Measurements from ENCODE around the gene CCDC190. TPM values are rescaled to one million over a fixed set of nuclear protein-coding genes. Genes with fewer than 3 reads are reported as not detected.

CCDC190 gene
- total and polyA plus RNA-seq, 4 donors, result 2.4 to 4.7 (median 2.8) TPM

DNA sequence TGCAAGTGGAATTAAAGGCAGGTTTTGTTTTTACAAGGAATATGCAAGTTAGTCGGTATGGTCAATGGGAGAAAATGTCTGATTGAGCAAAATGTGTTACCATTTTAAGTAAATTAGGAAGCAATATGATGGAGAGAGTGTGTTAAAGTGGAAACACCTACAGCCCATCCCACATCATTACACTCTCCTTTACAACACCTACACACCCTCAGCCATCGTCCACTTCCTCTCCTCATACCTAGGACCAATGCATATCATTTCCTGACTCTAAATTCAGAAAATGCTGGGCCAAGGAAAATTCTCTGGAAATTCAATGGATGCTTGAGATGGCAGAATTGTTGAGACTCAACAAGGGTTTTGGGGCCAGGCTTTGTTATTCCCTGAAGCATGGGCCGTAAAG is 16.4 kb upstream of the CCDC190 start:
- Histone ChIP-seq H3K9ac (ENCODE audit: insufficient read depth in 1 of 2, low read length in 2 of 2) (no peak overlapping the region), H3K9me3 (ENCODE audit: control insufficient read depth in 4 of 4, insufficient read depth in 3 of 4, low read length in 3 of 4) (no peaks in the 10 kb centered on the region)
- ATAC-seq (ENCODE audit: insufficient read depth, low FRiP score), result no peak

DNA sequence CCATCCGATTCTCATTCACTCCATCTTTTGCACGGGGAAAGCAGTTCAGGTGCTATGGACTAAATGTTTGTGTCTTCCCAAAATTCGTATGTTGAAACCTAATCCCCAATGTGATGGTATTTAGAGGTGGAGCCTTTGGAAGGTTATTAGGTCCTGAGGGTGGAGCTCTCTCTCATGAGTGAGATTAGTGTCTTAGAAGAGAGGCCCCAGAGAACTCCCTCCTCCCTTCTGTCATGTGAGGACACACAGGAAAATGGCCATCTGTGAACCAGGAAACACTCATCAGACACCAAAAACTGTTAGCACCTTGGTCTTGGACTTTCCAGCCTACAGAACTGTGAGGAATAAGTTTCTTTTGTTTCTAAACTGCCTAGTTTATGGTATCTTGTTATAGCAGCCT is 15.8 kb upstream of the CCDC190 start:
- Histone ChIP-seq H3K27ac (ENCODE audit: low read depth in 1 of 2, low read length in 1 of 2) (no peak overlapping the region), H3K27me3 (ENCODE audit: control insufficient read depth in 3 of 3, insufficient read depth in 3 of 3, low read length in 2 of 3) (no peaks in the 10 kb centered on the region), H3K4me3 (no peak overlapping the region), H3K9ac (ENCODE audit: insufficient read depth in 1 of 2, low read length in 2 of 2) (no peak overlapping the region), H3K36me3 (ENCODE audit: control insufficient read depth in 4 of 4, insufficient read depth in 4 of 4, low read length in 4 of 4) (no peaks in the 10 kb centered on the region), H3K4me1 (ENCODE audit: control insufficient read depth in 5 of 5, insufficient read depth in 5 of 5, low read length in 5 of 5) (no peaks in the 10 kb centered on the region), H3K9me3 (ENCODE audit: control insufficient read depth in 4 of 4, insufficient read depth in 3 of 4, low read length in 3 of 4) (no peaks in the 10 kb centered on the region)
- ATAC-seq (ENCODE audit: insufficient read depth, low FRiP score), result no peak
- WGBS, 2 donors, result 58 to 63% methylated on average over 3 of the region's 3 CpGs
- no peak for DNase-seq
- TF ChIP-seq, protein P1, sequence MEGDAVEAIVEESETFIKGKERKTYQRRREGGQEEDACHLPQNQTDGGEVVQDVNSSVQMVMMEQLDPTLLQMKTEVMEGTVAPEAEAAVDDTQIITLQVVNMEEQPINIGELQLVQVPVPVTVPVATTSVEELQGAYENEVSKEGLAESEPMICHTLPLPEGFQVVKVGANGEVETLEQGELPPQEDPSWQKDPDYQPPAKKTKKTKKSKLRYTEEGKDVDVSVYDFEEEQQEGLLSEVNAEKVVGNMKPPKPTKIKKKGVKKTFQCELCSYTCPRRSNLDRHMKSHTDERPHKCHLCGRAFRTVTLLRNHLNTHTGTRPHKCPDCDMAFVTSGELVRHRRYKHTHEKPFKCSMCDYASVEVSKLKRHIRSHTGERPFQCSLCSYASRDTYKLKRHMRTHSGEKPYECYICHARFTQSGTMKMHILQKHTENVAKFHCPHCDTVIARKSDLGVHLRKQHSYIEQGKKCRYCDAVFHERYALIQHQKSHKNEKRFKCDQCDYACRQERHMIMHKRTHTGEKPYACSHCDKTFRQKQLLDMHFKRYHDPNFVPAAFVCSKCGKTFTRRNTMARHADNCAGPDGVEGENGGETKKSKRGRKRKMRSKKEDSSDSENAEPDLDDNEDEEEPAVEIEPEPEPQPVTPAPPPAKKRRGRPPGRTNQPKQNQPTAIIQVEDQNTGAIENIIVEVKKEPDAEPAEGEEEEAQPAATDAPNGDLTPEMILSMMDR (IDR thresholded peaks at IDR 0.05; ENCODE audit: control extremely low read depth, extremely low read depth), result no peak

More for the DNA sequence above, 16.4 kb upstream of the CCDC190 start:
- Histone ChIP-seq H3K4me1 (ENCODE audit: control insufficient read depth in 5 of 5, insufficient read depth in 5 of 5, low read length in 5 of 5) (no peaks in the 10 kb centered on the region), H3K36me3 (ENCODE audit: control insufficient read depth in 4 of 4, insufficient read depth in 4 of 4, low read length in 4 of 4) (no peaks in the 10 kb centered on the region), H3K4me3 (no peak overlapping the region), H3K27ac (ENCODE audit: low read depth in 1 of 2, low read length in 1 of 2) (no peak overlapping the region), H3K27me3 (ENCODE audit: control insufficient read depth in 3 of 3, insufficient read depth in 3 of 3, low read length in 2 of 3) (no peaks in the 10 kb centered on the region)
- no peak for DNase-seq
- WGBS, 2 donors, result 84 to 89% methylated on average over 3 of the region's 3 CpGs
- TF ChIP-seq, protein P1 (IDR thresholded peaks at IDR 0.05; ENCODE audit: control extremely low read depth, extremely low read depth), result no peak

DNA sequence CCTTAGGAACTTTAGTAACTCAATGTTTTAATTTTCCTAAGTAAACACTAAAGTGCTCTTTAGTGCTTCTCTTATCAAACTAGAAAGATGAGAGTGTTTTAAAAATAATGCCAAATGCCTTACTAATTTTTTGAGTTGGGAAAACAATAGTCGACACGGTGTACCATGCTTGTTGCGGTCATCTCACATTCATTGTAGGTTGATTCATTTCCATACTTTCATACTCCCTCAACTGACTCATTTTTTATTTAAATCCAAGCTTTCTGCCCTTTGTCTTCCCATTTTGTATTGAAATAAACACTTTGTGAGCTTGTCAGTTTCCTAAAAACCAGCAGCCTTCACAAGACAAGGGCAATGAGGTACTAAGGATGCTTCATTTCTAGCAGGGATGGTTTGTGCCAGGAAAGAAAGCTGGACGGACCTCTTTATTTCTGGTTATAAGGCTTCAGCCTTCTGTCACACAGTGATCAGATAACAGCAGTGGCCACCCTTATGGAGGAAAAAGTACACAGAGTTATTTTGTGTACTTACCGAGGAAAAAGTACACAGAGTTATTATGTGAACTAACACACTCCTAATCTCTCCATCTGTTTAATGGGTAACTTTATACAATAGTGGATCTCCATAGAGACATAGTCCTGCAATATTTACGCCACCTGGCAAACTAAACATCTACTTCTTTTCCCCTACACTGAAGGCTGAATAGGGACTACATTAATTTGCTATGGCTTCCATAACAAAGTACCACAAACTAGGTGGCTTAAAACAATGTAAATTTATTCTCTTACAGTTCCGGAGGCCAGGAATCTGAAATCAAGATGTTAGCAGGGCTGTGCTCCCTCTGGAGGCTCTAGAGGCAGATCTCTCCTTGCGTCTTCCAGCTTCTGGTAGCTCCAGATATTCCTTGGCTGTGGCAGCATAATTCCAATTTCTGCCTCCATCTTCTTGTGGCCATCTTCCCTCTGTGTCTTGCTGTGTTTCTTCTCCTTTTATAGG is 13.0 kb upstream of the CCDC190 start:
- H3K36me3 ChIP-seq (ENCODE audit: control insufficient read depth in 4 of 4, insufficient read depth in 4 of 4, low read length in 4 of 4), result no peaks in the 10 kb centered on the region
- H3K9ac ChIP-seq (ENCODE audit: insufficient read depth in 1 of 2, low read length in 2 of 2), result no peak overlapping the region
- no peaks in the 10 kb centered on the region for H3K4me1 ChIP-seq (ENCODE audit: control insufficient read depth in 5 of 5, insufficient read depth in 5 of 5, low read length in 5 of 5)
- no peak overlapping the region for H3K27ac ChIP-seq (ENCODE audit: low read depth in 1 of 2, low read length in 1 of 2)
- H3K9me3 ChIP-seq (ENCODE audit: control insufficient read depth in 4 of 4, insufficient read depth in 3 of 4, low read length in 3 of 4), result peaks cover 0 to 3% (median 0%) of the 10 kb centered on the region in 4 donors
- no peak overlapping the region for H3K4me3 ChIP-seq
- ATAC-seq (ENCODE audit: insufficient read depth, low FRiP score), result peak; percentile 76
- TF ChIP-seq, protein P1 (IDR thresholded peaks at IDR 0.05; ENCODE audit: control extremely low read depth, extremely low read depth), result no peak
- no peaks in the 10 kb centered on the region for H3K27me3 ChIP-seq (ENCODE audit: control insufficient read depth in 3 of 3, insufficient read depth in 3 of 3, low read length in 2 of 3)
- DNase-seq, result no peak
- 63 to 74% methylated on average over 8 of the region's 8 CpGs for WGBS, 2 donors

All from lung (tissue), 12 donors.